Muscle layer of colon (tissue), 2 donors: ENCODE data around the gene TEDDM1.

Experiments
- H3K27ac ChIP-seq: one replicate; pipeline ENCODE4 v1.7.0; 2013; ENCODE audit warnings: low read depth, mild to moderate bottlenecking, low read length, moderate library complexity
- H3K27me3 ChIP-seq, 2 donors: one replicate each; pipeline ENCODE4 v1.7.0; 2013; ENCODE audit warnings: low read length in 2 of 2, mild to moderate bottlenecking in 2 of 2; ENCODE audit not compliant: insufficient read depth in 2 of 2, control insufficient read depth in 1 of 2
- H3K36me3 ChIP-seq: one replicate; pipeline ENCODE4 v1.7.0; 2013; ENCODE audit warnings: mild to moderate bottlenecking, low read length; ENCODE audit not compliant: insufficient read depth
- H3K4me1 ChIP-seq: one replicate; pipeline ENCODE4 v1.7.0; 2013; ENCODE audit warnings: mild to moderate bottlenecking, low read length; ENCODE audit not compliant: insufficient read depth
- H3K4me3 ChIP-seq, 2 donors: one replicate each; pipeline ENCODE4 v1.7.0; 2013; ENCODE audit warnings: low read length in 2 of 2, low read depth in 1 of 2, mild to moderate bottlenecking in 1 of 2, moderate library complexity in 1 of 2
- H3K9ac ChIP-seq: one replicate; pipeline ENCODE4 v1.7.0; 2013; ENCODE audit warnings: low read length
- H3K9me3 ChIP-seq: one replicate; pipeline ENCODE4 v1.7.0; 2013; ENCODE audit warnings: mild to moderate bottlenecking, low read length
- donor health status: abdominal sarcoma.
- donor health status: Adenocarcinoma of cecum.

The TEDDM1 gene

DNA sequence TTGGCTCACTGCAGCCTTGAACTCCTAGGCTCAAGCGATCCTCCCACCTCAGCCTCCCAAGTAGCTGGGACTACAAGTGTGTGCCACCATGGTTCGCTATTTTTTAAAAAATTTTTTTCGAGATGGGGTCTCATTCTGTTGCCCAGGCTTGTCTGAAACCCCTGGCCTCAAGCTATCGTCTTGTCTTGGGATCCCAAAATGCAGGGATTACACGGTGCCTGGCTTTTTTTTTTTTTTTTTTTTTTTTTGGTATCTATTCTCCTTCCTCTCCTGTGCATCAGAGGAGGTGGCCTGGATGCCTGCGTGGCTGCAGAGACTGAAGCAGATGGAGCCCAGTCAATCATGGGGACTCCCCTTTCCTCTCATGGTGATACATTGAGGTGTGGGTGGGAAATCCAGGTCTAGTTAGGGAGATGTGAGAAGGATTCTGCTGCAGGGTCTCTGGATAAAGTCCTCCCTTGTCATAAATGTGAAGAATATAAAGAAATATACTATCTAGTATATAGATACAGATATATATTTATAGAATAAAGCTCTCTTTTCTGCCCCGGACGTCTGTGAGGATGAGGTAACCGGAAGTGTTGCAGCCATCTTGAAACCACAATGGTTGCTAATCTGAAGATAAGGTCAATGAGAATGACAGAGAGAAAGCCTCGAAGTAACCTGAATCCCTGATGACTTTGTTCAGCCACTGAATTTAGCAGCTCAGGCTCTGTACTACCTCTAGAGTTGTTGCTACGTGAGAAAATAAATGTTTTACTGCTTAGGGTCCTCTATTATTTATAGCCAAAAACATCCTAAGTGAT is 30.0 kb upstream of the TEDDM1 start:
- no peak overlapping the region for H3K27ac ChIP-seq
- H3K4me3 ChIP-seq, result no peak overlapping the region
- no peaks in the 10 kb centered on the region for H3K27me3 ChIP-seq
- H3K4me1 ChIP-seq, result no peaks in the 10 kb centered on the region
- H3K36me3 ChIP-seq, result no peaks in the 10 kb centered on the region
- no peak overlapping the region for H3K9ac ChIP-seq
- no peaks in the 10 kb centered on the region for H3K9me3 ChIP-seq

DNA sequence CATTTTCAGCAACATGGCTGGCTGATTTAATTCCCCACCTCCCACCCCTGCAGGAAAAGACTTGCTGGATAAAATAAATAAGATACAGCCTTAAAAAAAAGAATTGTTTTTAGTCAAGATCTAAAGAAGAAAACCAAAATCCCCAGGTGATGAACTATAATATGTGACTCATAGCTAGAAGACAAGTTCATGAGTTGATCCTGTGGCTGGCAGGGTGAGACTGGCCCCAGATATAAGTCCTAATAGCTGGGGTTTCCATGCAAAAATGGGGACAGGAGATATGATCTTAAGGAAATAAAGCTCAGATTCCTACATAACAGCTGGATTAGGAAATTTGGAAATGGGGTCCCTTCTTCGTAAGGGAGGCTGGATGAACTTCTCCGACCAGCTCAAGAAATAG is 27.6 kb upstream of the TEDDM1 start:
- Histone ChIP-seq H3K36me3 (no peaks in the 10 kb centered on the region), H3K27me3 (no peaks in the 10 kb centered on the region), H3K4me1 (no peaks in the 10 kb centered on the region), H3K4me3 (no peak overlapping the region), H3K9ac (no peak overlapping the region), H3K27ac (no peak overlapping the region), H3K9me3 (no peaks in the 10 kb centered on the region)

DNA sequence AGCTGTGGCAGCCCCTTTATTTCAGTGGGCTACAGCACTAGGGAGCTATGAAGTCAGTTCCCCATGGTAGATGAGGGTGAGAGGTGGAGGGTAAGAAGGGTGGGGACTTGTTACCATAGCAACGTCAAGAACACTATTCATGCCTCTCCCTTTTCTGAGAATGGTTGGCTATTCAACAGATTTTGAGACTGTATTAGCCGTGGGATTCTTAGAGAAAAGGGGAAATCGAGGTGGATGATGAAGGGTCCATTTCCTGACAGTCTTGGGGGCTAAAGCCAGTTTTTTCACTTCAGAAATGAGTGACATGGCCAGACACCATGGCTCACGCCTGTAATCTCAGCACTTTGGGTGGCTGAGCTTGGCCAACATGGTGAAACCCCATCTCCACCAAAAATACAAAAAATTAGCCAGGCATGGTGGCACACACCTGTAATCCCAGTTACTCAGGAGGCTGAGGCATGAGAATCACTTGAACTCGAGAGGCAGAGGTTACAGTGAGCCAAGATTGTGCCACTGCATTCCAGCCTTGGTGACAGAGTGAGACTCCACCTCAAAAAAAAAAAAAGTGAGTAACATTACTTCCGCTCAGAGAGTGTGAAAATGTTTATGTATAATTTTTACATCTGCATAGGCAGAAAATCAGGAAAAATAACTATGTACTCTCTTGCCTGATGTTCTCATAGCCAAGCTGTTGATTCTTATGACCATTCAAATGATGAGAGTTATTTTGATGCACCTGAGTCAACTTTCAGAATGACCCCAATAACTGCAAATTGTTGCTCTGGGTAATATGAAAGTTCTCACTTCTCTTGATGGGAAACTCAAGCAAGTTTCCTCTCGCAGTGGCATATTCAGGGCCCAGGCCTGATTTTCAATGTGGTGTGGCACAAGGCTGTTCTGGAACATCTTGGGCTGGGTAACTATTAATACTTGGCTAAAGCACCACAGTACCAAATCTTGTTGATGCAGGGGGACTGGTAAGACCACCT is 26.3 kb upstream of the TEDDM1 start:
- Histone ChIP-seq H3K27ac (no peak overlapping the region), H3K9ac (no peak overlapping the region), H3K27me3 (no peaks in the 10 kb centered on the region), H3K4me1 (no peaks in the 10 kb centered on the region), H3K9me3 (no peaks in the 10 kb centered on the region), H3K4me3 (no peak overlapping the region), H3K36me3 (no peaks in the 10 kb centered on the region)

DNA sequence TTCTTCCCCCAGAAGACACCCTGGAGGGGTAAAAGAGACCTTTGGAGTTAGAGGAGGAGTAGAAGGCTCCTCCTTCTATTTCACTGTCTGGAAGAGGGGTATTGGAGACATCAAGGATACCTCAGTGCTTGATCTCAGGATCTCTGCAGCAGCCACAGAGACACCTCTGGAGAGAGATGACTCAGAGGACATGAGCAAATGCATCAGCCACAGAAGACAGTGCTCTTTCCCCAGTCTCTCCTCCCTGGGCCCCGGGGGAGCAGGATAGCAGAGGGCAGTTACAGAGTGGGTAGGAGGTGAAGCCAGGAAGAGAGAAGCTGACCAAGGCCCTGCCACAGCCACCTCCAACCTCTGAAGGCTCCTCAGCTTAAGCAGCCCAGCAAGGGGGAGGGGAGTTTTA is 15.3 kb upstream of the TEDDM1 start:
- no peak overlapping the region for H3K27ac ChIP-seq
- H3K27me3 ChIP-seq, result no peaks in the 10 kb centered on the region
- no peak overlapping the region for H3K9ac ChIP-seq
- peaks cover under 1% of the 10 kb centered on the region for H3K4me1 ChIP-seq
- no peaks in the 10 kb centered on the region for H3K36me3 ChIP-seq
- no peak overlapping the region for H3K4me3 ChIP-seq
- no peaks in the 10 kb centered on the region for H3K9me3 ChIP-seq

DNA sequence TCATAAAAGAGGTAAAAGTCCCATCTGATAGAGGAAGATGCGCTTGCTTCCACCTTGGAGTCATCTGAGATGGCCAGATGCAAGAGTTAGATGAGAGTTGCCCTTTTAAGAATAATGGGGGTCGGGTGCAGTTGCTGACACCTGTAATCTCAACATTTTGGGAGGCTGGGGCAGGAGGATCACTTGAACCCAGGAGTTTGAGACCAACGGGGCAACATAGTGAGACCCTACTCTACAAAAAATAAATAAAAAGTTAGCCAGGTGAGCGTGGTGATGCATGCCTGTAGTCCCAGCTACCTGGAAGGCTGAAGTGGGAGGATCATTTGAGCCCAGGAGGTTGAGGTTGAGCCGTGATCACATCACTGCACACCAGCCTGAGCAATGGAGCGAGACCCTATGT is 13.5 kb upstream of the TEDDM1 start:
- Histone ChIP-seq H3K4me1 (peaks cover 6% of the 10 kb centered on the region), H3K4me3 (no peak overlapping the region), H3K9me3 (no peaks in the 10 kb centered on the region), H3K27ac (no peak overlapping the region), H3K9ac (no peak overlapping the region), H3K27me3 (no peaks in the 10 kb centered on the region), H3K36me3 (no peaks in the 10 kb centered on the region)

DNA sequence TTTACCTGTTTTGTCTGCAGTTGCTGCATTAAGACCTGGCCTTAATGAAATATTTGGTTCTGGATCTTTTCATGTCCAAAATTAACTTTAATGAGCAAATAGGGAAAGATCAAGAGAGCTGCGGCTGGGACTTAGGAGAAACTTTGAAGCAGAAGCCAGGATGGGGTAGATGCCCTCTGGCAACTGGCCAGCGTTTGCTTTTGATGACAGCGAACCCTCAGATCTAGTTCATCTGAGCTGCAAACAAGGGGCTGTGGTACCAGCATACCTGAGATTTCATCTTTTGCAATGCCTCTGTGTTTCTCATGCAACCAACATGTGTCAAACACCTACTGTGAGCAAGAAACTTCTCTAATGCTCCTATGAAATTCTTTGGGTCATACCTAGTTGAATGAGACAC is 13.0 kb upstream of the TEDDM1 start:
- Histone ChIP-seq H3K4me1 (peaks cover 6% of the 10 kb centered on the region), H3K9me3 (no peaks in the 10 kb centered on the region), H3K36me3 (no peaks in the 10 kb centered on the region), H3K27me3 (no peaks in the 10 kb centered on the region), H3K4me3 (no peak overlapping the region), H3K9ac (no peak overlapping the region), H3K27ac (no peak overlapping the region)

DNA sequence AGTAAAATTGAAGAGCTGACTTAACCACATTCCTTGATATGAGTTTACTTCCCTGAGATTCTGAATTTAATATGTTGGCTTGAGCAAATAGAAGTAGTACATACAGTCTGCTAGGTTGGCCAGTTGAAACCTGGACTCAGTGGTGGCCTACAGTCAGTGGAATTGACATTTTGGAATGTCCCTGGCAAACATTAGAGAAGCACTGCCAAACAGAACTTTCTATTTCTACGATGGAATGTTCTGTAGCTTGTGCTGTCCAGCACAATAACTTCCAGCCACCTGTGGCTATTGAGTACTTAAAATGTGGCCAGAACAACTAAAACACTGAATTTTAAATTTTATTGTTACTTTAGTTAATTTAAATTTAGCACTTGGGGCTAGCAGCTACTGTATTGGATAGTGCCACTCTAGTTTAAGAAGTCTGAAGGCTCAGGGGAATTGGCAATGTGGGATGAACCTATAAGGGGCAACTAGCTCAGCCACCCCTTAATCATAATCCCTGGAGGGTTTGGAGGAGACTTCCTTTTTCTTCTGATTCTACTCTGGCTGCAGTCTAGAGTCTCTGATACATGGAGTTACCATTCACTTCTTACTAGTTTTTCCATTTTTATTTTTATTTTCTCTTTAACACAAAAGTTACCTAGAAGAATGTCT is 10.3 kb upstream of the TEDDM1 start:
- Histone ChIP-seq H3K9ac (no peak overlapping the region), H3K27ac (no peak overlapping the region), H3K27me3 (no peaks in the 10 kb centered on the region), H3K9me3 (no peaks in the 10 kb centered on the region), H3K4me1 (peaks cover 6% of the 10 kb centered on the region), H3K36me3 (no peaks in the 10 kb centered on the region), H3K4me3 (no peak overlapping the region)

DNA sequence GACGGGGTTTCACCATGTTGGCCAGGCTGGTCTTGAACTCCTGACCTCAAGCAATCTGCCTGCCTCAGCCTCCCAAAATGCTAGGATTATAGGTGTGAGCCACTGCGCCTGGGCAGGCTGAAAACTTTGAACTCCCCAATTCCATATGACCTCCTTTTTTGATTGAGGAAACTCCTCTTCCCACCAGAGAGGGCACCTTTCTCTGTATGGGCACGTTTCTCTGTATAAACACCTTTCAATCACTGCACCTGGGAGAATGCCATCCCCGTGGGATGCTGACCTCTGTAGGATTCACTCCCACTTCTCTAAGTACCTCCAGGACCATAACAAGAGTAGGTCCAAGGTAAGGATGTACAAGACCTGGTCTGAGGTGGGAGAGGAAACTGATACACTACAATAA is 9.7 kb upstream of the TEDDM1 start:
- Histone ChIP-seq H3K27me3 (no peaks in the 10 kb centered on the region), H3K4me1 (peaks cover 6% of the 10 kb centered on the region), H3K9ac (no peak overlapping the region), H3K27ac (no peak overlapping the region), H3K36me3 (no peaks in the 10 kb centered on the region), H3K9me3 (no peaks in the 10 kb centered on the region), H3K4me3 (no peak overlapping the region)

DNA sequence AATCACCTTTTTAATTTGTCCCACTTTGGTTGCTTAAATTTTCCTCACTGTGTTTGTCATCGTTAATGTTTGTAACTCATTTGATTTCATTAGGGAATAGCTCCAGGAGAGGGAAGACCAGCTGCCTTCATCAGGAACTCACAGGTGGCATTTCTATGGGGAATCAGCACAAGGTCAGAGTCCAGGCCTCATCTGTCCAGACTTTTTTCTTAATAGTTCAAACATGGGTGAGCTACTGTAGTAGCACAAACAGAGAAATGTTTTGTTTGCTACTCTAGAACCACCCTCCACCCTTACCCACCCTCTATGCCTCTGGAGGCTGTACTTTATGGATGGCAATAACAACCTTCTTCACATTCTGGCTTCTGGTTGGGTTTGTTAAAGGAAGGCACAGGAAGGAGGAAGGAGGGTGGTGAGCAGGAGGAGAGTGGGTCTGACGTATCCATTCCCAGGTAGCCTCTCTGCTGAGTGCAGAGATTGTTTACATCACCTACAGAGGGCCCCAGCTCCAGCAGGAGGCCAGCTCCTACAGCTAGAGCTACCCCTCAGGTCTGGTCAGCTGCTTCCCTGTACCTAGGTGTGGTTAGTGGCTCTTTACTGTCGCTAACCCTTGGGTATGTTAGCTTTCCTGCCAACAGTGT is 8.1 kb upstream of the TEDDM1 start:
- Histone ChIP-seq H3K36me3 (no peaks in the 10 kb centered on the region), H3K27ac (no peak overlapping the region), H3K4me1 (peaks cover 6% of the 10 kb centered on the region), H3K4me3 (no peak overlapping the region), H3K27me3 (no peaks in the 10 kb centered on the region), H3K9ac (no peak overlapping the region), H3K9me3 (no peaks in the 10 kb centered on the region)

DNA sequence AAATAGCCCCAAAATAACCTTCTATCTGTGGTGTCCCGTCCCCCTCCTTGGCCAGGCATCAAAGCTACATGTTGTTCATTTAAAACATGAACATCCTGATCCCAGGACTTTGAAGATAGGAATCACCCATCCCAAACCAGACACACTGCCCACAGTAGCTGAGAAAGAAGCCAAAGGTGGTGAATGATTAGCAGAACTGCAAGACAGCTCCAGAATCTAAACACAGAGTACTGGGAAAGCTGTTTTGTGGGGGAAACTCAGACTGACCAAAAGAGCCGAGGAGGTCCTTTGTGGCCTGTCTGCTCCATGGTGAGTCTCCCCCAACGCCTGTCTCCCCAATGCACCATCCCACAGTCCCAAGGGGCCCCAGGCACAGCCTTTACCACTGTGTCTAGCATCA is 7.3 kb upstream of the TEDDM1 start:
- Histone ChIP-seq H3K4me1 (peaks cover 6% of the 10 kb centered on the region), H3K9ac (no peak overlapping the region), H3K9me3 (no peaks in the 10 kb centered on the region), H3K27ac (no peak overlapping the region), H3K36me3 (no peaks in the 10 kb centered on the region), H3K4me3 (no peak overlapping the region), H3K27me3 (no peaks in the 10 kb centered on the region)

DNA sequence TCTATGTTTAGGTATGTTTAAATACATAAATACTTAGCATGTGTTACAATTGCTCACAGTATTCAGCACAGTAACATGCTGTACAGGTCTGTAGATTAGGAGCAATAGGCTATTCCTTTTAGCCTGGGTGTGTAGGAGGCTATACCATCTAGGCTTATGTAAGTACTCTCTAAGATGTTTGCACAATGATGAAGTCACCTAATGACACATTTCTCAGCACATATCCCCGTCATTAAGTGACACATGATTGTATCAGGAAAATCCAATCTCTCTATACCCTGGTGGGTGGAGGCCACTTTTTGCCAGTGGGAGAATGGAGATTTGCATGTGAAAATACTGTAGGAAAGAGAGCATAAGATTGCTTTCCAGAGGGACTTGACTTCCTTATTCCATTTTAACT is 5.5 kb upstream of the TEDDM1 start:
- Histone ChIP-seq H3K36me3 (no peaks in the 10 kb centered on the region), H3K27me3 (no peaks in the 10 kb centered on the region), H3K9me3 (no peaks in the 10 kb centered on the region), H3K4me1 (peaks cover 6% of the 10 kb centered on the region), H3K4me3 (no peak overlapping the region), H3K9ac (no peak overlapping the region), H3K27ac (no peak overlapping the region)
